ENCODE measurements around the gene OR8S1.

Gene OR8S1

GRCh38 chr12:48557919-48558318, 32.5 kb downstream of the OR8S1 start:
- no peak for DNase-seq

- no peak for DNase-seq
These were observed 42.3 kb downstream of the OR8S1 start for GRCh38 chr12:48567731-48568130.

- DNase-seq = no peak
These were observed 44.5 kb downstream of the OR8S1 start, which contains the start of gene LALBA for GRCh38 chr12:48569946-48570345. Gene LALBA (minus strand): TSS chr12:48570046. CDS start chr12:48570020, 26 bp downstream.

- DNase-seq = peak; percentile 4
These were observed 46.9 kb downstream of the OR8S1 start for GRCh38 chr12:48572326-48572725.
